HepG2 (cell line): ENCODE results near the gene NUP54. TPM values are rescaled to one million over a fixed set of nuclear protein-coding genes. Genes with fewer than 3 reads are reported as not detected.

Experiments
- CREB1 ChIP-seq, 2 experiments: fragments of 450-650 bp in 1 of 2; IDR thresholded peaks; 2 replicates each; pipeline ENCODE4 v1.6.1; 2016 to 2017; ENCODE audit warnings: control low read depth in 1 of 2, mild to moderate bottlenecking in 1 of 2, missing compliant biosample characterization in 1 of 2, missing genetic modification characterization in 1 of 2
- GATA4 ChIP-seq: sonication (generic); IDR thresholded peaks from 2 replicates; pipeline ENCODE4 v1.6.1; 2016; ENCODE audit warnings: antibody characterized with exemption, low read depth, borderline replicate concordance
- HNRNPK ChIP-seq: fragments of 200-400 bp; formaldehyde crosslinking; IDR thresholded peaks from 2 replicates; pipeline ENCODE4 v1.6.1; 2018; ENCODE audit warnings: low read length, low read depth, moderate library complexity, mild to moderate bottlenecking; ENCODE audit not compliant: poor library complexity, severe bottlenecking
- HNRNPL ChIP-seq: fragments of 200-400 bp; formaldehyde crosslinking; IDR thresholded peaks from 2 replicates; pipeline ENCODE4 v1.6.1; 2017; ENCODE audit warnings: mild to moderate bottlenecking, low read depth, low read length
- HOXA7 ChIP-seq: sonication (generic); formaldehyde crosslinking; IDR thresholded peaks from 2 replicates; pipeline ENCODE4 v1.8.1; 2022; ENCODE audit warnings: mild to moderate bottlenecking, missing genetic modification reagents, moderate library complexity
- JUN ChIP-seq: sonication (generic); formaldehyde crosslinking; IDR thresholded peaks from 2 replicates; pipeline ENCODE4 v1.4.0; 2020; ENCODE audit warnings: mild to moderate bottlenecking, missing genetic modification reagents
- JUNB ChIP-seq: sonication (generic); formaldehyde crosslinking; IDR thresholded peaks from 2 replicates; pipeline ENCODE4 v1.8.0; 2022; ENCODE audit warnings: missing genetic modification reagents, mild to moderate bottlenecking, borderline replicate concordance
- MTF2 ChIP-seq: sonication (generic); formaldehyde crosslinking; IDR thresholded peaks from 2 replicates; pipeline ENCODE4 v1.5.0; 2020; ENCODE audit warnings: missing genetic modification reagents, borderline replicate concordance
- POLR2G ChIP-seq: fragments of 200-400 bp; formaldehyde crosslinking; IDR thresholded peaks from 2 replicates; pipeline ENCODE4 v1.6.1; 2018; ENCODE audit warnings: mild to moderate bottlenecking, low read depth, low read length, moderate library complexity
- THYN1 ChIP-seq: sonication (generic); formaldehyde crosslinking; IDR thresholded peaks from 2 replicates; pipeline ENCODE4 v1.8.1; 2023; ENCODE audit warnings: low read depth, mild to moderate bottlenecking, moderate library complexity, missing genetic modification reagents, borderline replicate concordance
- ZNF33A ChIP-seq: sonication (generic); formaldehyde crosslinking; IDR thresholded peaks from 2 replicates; pipeline ENCODE4 v1.5.1; 2020; ENCODE audit warnings: missing genetic modification reagents, mild to moderate bottlenecking, moderate library complexity, borderline replicate concordance
- ZNF598 ChIP-seq: sonication (generic); formaldehyde crosslinking; IDR thresholded peaks from 2 replicates; pipeline ENCODE4 v1.5.1; 2020; ENCODE audit warnings: mild to moderate bottlenecking, missing genetic modification reagents, borderline replicate concordance
- ZNF879 ChIP-seq: sonication (generic); formaldehyde crosslinking; IDR thresholded peaks from 2 replicates; pipeline ENCODE4 v1.8.1; 2023; ENCODE audit warnings: missing genetic modification reagents
- polyA plus RNA-seq, 8 experiments: library from polyadenylated mRNA; depleted of rRNA in 3 of 8; stranded (reverse) in 7 of 8; unstranded in 1 of 8; fragments of >200 nt; fragmentation: Illumina TruSeq in 4 of 8; extraction: Trizol in 4 of 8; gene quantifications; 2 replicates each; pipeline versions ENCODE4 v1.2.1 to v1.2.3, GENCODE V29; 2011 to 2016; ENCODE audit warnings: low read depth in 4 of 8, missing spikeins in 1 of 8, mixed read lengths in 1 of 8; ENCODE audit not compliant: insufficient read depth in 1 of 8
- total RNA-seq, 5 experiments: library from RNA; depleted of rRNA; stranded (reverse); fragments of >200 nt; fragmentation: Illumina TruSeq; extraction: Trizol; gene quantifications; 2 replicates each; pipeline ENCODE4 v1.2.3, GENCODE V29; 2016; ENCODE audit warnings: low read depth in 1 of 5
- TF ChIP-seq, protein P1 (sequence below): sonication (generic); formaldehyde crosslinking; IDR thresholded peaks from 2 replicates; pipeline ENCODE4 v1.5.1; 2020; ENCODE audit warnings: missing genetic modification reagents, mild to moderate bottlenecking, borderline replicate concordance
- TF ChIP-seq, protein P2 (sequence below): sonication (generic); formaldehyde crosslinking; IDR thresholded peaks from 2 replicates; pipeline ENCODE4 v1.5.1; 2020; ENCODE audit warnings: mild to moderate bottlenecking, missing genetic modification reagents
- TF ChIP-seq, protein P3 (sequence below): IDR thresholded peaks from 2 replicates; pipeline ENCODE4 v1.6.1; 2012; ENCODE audit warnings: inconsistent platforms
- TF ChIP-seq, protein P4 (sequence below): sonication (generic); formaldehyde crosslinking; IDR thresholded peaks from 2 replicates; pipeline ENCODE4 v1.9.0; 2021; ENCODE audit warnings: missing genetic modification reagents, mild to moderate bottlenecking, borderline replicate concordance
- TF ChIP-seq, protein P5 (sequence below): sonication (generic); formaldehyde crosslinking; IDR thresholded peaks from 2 replicates; pipeline ENCODE4 v1.4.0; 2020; ENCODE audit warnings: mild to moderate bottlenecking, low read depth, missing genetic modification reagents
- TF ChIP-seq, protein P6 (sequence below): sonication (generic); formaldehyde crosslinking; IDR thresholded peaks from 2 replicates; pipeline ENCODE4 v1.8.0; 2022; ENCODE audit warnings: mild to moderate bottlenecking, missing genetic modification reagents; ENCODE audit not compliant: insufficient replicate concordance

Gene NUP54
- total and polyA plus RNA-seq, 2 of the 13 experiments (the other 11 are each of a cell fraction or from before 2014, with no cell fraction given) = 36.1 to 69.3 TPM

DNA sequence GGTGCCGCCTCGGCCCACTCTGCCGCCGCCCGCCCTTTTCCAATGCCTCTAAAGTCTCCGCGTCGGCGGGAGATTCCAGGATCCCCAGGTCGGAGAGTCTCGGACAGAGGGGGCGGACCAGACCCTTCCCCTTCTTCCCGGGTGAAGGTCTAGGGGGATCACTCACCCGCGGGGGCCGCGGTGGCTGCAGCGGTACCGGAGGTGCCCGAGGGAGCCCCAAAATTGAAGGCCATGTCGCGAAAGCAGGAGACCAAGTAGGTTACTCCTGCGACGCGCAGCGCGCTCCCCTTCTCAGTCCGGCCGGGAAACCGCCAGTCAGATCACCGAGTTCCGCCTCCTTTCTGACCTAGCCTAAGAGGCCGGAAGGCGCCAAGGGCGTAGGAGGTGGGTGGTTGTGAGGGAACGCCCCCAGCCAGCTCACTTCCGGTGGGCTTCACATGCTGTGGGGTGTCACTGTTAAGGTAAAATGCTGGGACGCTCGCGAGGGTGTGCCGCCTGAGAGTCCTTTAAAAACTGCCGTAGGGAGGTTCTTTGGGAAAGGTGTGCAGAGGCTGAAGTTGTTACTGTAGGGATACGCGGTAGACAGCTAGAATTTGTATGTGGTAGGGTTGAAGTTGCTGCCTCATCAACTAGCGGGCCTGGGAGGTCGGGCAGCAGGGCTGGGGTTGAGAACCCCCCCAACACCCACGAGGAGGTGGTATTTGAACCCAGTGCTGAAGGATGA lies at the start of gene NUP54 (continued):
- TF ChIP-seq THYN1 (CRISPR knock-in tag) (no peak), CREB1 (IDR thresholded peaks at IDR 0.05) (peak; percentile 82), CREB1 (CRISPR knock-in tag; IDR thresholded peaks at IDR 0.05) (peak; percentile 95), GATA4 (peak; percentile 36; the same call in 1 of the 2 replicates), ZNF33A (CRISPR knock-in tag) (no peak), MTF2 (peak; percentile 77; the same call in 1 of the 2 replicates), JUN (CRISPR knock-in tag) (0 out of 2 replicates have a peak, but pooled peaks have one; percentile 58), HNRNPK (no peak), POLR2G (peak; percentile 92), HNRNPL (0 out of 2 replicates have a peak, but pooled peaks have one; percentile 55), JUNB (CRISPR knock-in tag) (no peak), HOXA7 (CRISPR knock-in tag) (no peak), ZNF879 (CRISPR knock-in tag) (0 out of 2 replicates have a peak, but pooled peaks have one; percentile 48), ZNF598 (CRISPR knock-in tag) (no peak; the same call in 1 of the 2 replicates)
- TF ChIP-seq, protein P1, sequence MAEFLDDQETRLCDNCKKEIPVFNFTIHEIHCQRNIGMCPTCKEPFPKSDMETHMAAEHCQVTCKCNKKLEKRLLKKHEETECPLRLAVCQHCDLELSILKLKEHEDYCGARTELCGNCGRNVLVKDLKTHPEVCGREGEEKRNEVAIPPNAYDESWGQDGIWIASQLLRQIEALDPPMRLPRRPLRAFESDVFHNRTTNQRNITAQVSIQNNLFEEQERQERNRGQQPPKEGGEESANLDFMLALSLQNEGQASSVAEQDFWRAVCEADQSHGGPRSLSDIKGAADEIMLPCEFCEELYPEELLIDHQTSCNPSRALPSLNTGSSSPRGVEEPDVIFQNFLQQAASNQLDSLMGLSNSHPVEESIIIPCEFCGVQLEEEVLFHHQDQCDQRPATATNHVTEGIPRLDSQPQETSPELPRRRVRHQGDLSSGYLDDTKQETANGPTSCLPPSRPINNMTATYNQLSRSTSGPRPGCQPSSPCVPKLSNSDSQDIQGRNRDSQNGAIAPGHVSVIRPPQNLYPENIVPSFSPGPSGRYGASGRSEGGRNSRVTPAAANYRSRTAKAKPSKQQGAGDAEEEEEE = peak; percentile 47; the same call in 1 of the 2 replicates
- TF ChIP-seq, protein P2, sequence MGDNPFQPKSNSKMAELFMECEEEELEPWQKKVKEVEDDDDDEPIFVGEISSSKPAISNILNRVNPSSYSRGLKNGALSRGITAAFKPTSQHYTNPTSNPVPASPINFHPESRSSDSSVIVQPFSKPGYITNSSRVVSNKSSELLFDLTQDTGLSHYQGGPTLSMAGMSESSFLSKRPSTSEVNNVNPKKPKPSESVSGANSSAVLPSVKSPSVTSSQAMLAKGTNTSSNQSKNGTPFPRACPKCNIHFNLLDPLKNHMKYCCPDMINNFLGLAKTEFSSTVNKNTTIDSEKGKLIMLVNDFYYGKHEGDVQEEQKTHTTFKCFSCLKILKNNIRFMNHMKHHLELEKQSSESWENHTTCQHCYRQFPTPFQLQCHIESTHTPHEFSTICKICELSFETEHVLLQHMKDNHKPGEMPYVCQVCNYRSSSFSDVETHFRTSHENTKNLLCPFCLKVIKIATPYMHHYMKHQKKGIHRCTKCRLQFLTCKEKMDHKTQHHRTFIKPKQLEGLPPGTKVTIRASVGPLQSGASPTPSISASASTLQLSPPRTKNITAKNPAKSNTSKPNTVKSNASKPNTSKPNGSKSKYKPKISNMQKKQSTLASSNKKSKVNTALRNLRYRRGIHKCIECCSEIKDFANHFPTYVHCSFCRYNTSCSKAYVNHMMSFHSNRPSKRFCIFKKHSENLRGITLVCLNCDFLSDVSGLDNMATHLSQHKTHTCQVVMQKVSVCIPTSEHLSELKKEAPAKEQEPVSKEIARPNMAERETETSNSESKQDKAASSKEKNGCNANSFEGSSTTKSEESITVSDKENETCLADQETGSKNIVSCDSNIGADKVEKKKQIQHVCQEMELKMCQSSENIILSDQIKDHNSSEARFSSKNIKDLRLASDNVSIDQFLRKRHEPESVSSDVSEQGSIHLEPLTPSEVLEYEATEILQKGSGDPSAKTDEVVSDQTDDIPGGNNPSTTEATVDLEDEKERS (CRISPR knock-in tag) = no peak
- TF ChIP-seq, protein P3, sequence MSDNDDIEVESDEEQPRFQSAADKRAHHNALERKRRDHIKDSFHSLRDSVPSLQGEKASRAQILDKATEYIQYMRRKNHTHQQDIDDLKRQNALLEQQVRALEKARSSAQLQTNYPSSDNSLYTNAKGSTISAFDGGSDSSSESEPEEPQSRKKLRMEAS = peak; percentile 89
- TF ChIP-seq, protein P4, sequence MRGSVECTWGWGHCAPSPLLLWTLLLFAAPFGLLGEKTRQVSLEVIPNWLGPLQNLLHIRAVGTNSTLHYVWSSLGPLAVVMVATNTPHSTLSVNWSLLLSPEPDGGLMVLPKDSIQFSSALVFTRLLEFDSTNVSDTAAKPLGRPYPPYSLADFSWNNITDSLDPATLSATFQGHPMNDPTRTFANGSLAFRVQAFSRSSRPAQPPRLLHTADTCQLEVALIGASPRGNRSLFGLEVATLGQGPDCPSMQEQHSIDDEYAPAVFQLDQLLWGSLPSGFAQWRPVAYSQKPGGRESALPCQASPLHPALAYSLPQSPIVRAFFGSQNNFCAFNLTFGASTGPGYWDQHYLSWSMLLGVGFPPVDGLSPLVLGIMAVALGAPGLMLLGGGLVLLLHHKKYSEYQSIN (CRISPR knock-in tag) = no peak
- TF ChIP-seq, protein P5, sequence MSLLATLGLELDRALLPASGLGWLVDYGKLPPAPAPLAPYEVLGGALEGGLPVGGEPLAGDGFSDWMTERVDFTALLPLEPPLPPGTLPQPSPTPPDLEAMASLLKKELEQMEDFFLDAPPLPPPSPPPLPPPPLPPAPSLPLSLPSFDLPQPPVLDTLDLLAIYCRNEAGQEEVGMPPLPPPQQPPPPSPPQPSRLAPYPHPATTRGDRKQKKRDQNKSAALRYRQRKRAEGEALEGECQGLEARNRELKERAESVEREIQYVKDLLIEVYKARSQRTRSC (CRISPR knock-in tag) = 0 out of 2 replicates have a peak, but pooled peaks have one; percentile 37
- TF ChIP-seq, protein P6, sequence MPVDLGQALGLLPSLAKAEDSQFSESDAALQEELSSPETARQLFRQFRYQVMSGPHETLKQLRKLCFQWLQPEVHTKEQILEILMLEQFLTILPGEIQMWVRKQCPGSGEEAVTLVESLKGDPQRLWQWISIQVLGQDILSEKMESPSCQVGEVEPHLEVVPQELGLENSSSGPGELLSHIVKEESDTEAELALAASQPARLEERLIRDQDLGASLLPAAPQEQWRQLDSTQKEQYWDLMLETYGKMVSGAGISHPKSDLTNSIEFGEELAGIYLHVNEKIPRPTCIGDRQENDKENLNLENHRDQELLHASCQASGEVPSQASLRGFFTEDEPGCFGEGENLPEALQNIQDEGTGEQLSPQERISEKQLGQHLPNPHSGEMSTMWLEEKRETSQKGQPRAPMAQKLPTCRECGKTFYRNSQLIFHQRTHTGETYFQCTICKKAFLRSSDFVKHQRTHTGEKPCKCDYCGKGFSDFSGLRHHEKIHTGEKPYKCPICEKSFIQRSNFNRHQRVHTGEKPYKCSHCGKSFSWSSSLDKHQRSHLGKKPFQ (CRISPR knock-in tag) = peak; percentile 56
